SU-DHL-6 (cell line): ENCODE measurements around the gene CNPPD1.

ENCODE experiments used
- H2AFZ ChIP-seq: fragments of 200-600 bp; sonication (generic); 2 replicates; pipeline ENCODE4 v1.6.1; 2014; ENCODE audit warnings: low read depth, mild to moderate bottlenecking, moderate library complexity, mixed read lengths, antibody characterized with exemption, low read length; ENCODE audit not compliant: severe bottlenecking
- H3F3A ChIP-seq: fragments of 200-600 bp; shearing (Covaris generic); 2 replicates; pipeline ENCODE4 v1.6.0; 2016; ENCODE audit warnings: antibody characterized with exemption, mild to moderate bottlenecking; ENCODE audit not compliant: insufficient read depth
- H3K27ac ChIP-seq: fragments of 200-600 bp; sonication (generic); 2 replicates; pipeline ENCODE4 v1.5.1; 2016; ENCODE audit warnings: low read depth, mild to moderate bottlenecking, low read length, moderate library complexity, mixed read lengths
- H3K27me3 ChIP-seq: fragments of 200-600 bp; sonication (generic), shearing (Covaris generic); 2 replicates; pipeline ENCODE4 v1.6.0; 2014; ENCODE audit warnings: mild to moderate bottlenecking, low read length
- H3K36me3 ChIP-seq: fragments of 200-600 bp; sonication (generic); 2 replicates; pipeline ENCODE4 v1.6.1; 2014; ENCODE audit warnings: mild to moderate bottlenecking, low read length, mixed read lengths
- H3K4me2 ChIP-seq: fragments of 300-600, 200-600 bp; shearing (Covaris generic), sonication (generic); 2 replicates; pipeline ENCODE4 v1.6.0; 2014; ENCODE audit warnings: low read length, low read depth, mild to moderate bottlenecking; ENCODE audit not compliant: poor library complexity, severe bottlenecking
- H3K4me3 ChIP-seq: fragments of 200-600 bp; sonication (generic); 2 replicates; pipeline ENCODE4 v1.5.1; 2014; ENCODE audit warnings: antibody characterized with exemption, low read length, mild to moderate bottlenecking, mixed read lengths; ENCODE audit not compliant: insufficient read depth, poor library complexity, severe bottlenecking
- H3K79me2 ChIP-seq: fragments of 200-600 bp; sonication (generic); 2 replicates; pipeline ENCODE4 v1.6.1; 2014; ENCODE audit warnings: mild to moderate bottlenecking, low read length, moderate library complexity; ENCODE audit not compliant: insufficient read depth
- H3K9ac ChIP-seq: fragments of 200-600 bp; sonication (generic); 2 replicates; pipeline ENCODE4 v1.7.0; 2014; ENCODE audit warnings: mild to moderate bottlenecking, low read length
- H3K9me2 ChIP-seq: fragments of 200-600 bp; sonication (generic); replicated peaks from 2 replicates; pipeline ENCODE4 v1.6.1; 2014; ENCODE audit warnings: low read length; ENCODE audit not compliant: insufficient read depth
- H3K9me3 ChIP-seq: fragments of 200-600 bp; sonication (generic); 2 replicates; pipeline ENCODE4 v1.6.1; 2014; ENCODE audit warnings: low read length, mixed read lengths; ENCODE audit not compliant: insufficient read depth
- H4K20me1 ChIP-seq: fragments of 200-600 bp; sonication (generic); 2 replicates; pipeline ENCODE4 v1.6.1; 2014; ENCODE audit warnings: low read depth, mild to moderate bottlenecking, antibody characterized with exemption, low read length, moderate library complexity, mixed read lengths
- EZH2phosphoT487 ChIP-seq: fragments of 200-600 bp; sonication (generic), shearing (Covaris generic); conservative IDR thresholded peaks from 2 replicates; pipeline ENCODE4 v1.6.1; 2018; ENCODE audit warnings: mild to moderate bottlenecking, antibody characterized with exemption, low read length, moderate library complexity, mixed read lengths
- TF ChIP-seq, protein P1 (sequence below): fragments of 200-600 bp; sonication (generic); IDR thresholded peaks from one replicate; pipeline ENCODE4 v1.5.1; 2017; ENCODE audit warnings: antibody characterized with exemption, mild to moderate bottlenecking, low read length, moderate library complexity; ENCODE audit not compliant: insufficient read depth, poor library complexity, severe bottlenecking

CNPPD1 gene

DNA sequence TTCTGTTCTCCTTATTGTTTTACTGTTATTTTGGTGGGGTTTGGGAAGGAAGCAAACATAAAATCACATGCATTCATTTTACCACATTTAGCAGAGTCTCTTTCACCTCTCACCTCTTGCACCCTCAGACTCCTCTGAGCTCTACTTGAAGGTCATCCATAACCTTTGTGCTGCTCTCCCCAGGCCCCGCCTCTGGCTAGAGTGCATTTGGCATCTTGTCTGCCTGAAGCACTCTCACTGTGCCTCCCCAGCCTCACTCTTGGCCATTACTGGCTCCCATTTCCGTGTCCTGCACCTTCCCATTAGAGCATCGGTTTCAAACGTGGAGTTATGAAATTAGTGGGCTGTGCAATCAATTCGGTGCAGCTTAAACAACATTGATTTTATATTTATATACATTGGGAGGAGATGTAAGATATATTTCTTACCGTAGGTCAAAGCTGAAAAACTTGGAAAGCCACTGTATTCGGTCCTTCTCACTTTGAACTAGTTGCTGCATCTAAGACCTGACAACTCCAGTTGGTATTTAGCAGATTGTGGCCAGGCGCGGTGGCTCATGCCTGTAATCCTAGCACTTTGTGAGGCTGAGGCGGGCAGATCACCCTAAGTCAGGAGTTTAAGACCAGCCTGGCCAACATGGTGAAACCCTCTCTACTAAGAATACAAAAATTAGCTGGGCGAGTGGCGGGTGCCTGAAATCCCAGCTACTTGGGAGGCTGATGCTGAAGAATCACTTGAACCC is 22.9 kb upstream of the CNPPD1 start:
- H3K4me3 ChIP-seq, result no peak overlapping the region
- no peak for TF ChIP-seq EZH2phosphoT487
- TF ChIP-seq, protein P1, sequence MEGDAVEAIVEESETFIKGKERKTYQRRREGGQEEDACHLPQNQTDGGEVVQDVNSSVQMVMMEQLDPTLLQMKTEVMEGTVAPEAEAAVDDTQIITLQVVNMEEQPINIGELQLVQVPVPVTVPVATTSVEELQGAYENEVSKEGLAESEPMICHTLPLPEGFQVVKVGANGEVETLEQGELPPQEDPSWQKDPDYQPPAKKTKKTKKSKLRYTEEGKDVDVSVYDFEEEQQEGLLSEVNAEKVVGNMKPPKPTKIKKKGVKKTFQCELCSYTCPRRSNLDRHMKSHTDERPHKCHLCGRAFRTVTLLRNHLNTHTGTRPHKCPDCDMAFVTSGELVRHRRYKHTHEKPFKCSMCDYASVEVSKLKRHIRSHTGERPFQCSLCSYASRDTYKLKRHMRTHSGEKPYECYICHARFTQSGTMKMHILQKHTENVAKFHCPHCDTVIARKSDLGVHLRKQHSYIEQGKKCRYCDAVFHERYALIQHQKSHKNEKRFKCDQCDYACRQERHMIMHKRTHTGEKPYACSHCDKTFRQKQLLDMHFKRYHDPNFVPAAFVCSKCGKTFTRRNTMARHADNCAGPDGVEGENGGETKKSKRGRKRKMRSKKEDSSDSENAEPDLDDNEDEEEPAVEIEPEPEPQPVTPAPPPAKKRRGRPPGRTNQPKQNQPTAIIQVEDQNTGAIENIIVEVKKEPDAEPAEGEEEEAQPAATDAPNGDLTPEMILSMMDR, result no peak
- no peaks in the 10 kb centered on the region for H3K27me3 ChIP-seq
- no peak overlapping the region for H3K4me2 ChIP-seq
- no peak overlapping the region for H2AFZ ChIP-seq
- H3K27ac ChIP-seq, result no peak overlapping the region
- no peak overlapping the region for H3K9ac ChIP-seq
- H3K9me2 ChIP-seq, result no peaks in the 10 kb centered on the region
- H3K9me3 ChIP-seq, result no peaks in the 10 kb centered on the region
- no peaks in the 10 kb centered on the region for H3F3A ChIP-seq
- H4K20me1 ChIP-seq, result no peaks in the 10 kb centered on the region
- H3K79me2 ChIP-seq, result no peaks in the 10 kb centered on the region
- no peaks in the 10 kb centered on the region for H3K36me3 ChIP-seq

DNA sequence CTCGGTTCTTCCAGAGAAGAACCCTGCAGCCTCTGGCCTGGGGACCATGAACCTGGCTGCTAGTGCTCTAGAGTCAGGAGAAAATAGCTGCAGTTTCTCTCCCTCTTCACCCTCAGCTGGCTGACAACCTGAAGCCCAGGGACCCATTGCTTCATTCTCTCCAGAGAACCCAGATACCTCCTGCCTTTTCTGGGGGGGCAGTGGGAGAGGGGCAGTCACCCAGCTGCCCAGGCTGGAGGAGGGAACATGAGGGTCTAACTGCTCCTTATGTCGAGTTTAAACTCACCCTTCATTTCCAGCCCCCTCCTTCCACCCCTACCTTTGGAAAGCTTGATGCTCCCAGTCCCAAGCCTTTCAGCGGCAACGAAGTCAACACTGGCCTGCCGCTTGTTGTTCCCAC is 22.2 kb upstream of the CNPPD1 start:
- no peak overlapping the region for H3K9ac ChIP-seq
- H3K36me3 ChIP-seq, result no peaks in the 10 kb centered on the region
- no peak overlapping the region for H3K4me3 ChIP-seq
- no peak overlapping the region for H3K4me2 ChIP-seq
- H3K27ac ChIP-seq, result no peak overlapping the region
- H3F3A ChIP-seq, result no peaks in the 10 kb centered on the region
- H3K9me2 ChIP-seq, result no peaks in the 10 kb centered on the region
- H3K79me2 ChIP-seq, result no peaks in the 10 kb centered on the region
- H3K9me3 ChIP-seq, result no peaks in the 10 kb centered on the region
- no peaks in the 10 kb centered on the region for H4K20me1 ChIP-seq
- TF ChIP-seq, protein P1, result no peak
- no peak for TF ChIP-seq EZH2phosphoT487
- H2AFZ ChIP-seq, result no peak overlapping the region
- H3K27me3 ChIP-seq, result no peaks in the 10 kb centered on the region

DNA sequence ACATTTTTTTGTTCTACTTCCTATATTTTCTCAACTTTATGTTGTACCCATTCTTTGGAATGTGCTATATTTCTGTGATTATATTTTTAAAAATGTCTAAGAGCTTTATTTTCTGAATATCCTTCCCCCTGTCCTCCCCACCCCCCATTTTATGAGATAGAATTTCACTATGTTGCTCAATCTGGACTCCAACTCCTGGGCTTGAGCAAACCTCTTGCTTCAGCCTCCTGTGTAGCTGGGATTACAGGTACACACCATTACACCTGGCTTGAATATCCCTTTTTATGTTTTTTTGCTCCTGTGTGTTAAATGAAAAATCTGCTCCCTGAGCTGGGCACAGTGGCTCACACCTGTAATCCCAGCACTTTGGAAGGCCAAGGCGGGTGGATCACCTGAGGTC is 20.7 kb upstream of the CNPPD1 start:
- Histone ChIP-seq H3K27me3 (no peaks in the 10 kb centered on the region; the same call in 1 of the 2 replicates), H3K9me3 (no peaks in the 10 kb centered on the region), H3K4me3 (no peak overlapping the region), H3F3A (no peaks in the 10 kb centered on the region), H4K20me1 (no peaks in the 10 kb centered on the region), H3K9ac (no peak overlapping the region), H3K9me2 (no peaks in the 10 kb centered on the region), H3K36me3 (no peaks in the 10 kb centered on the region), H3K4me2 (no peak overlapping the region), H3K79me2 (no peaks in the 10 kb centered on the region), H2AFZ (no peak overlapping the region), H3K27ac (no peak overlapping the region)
- TF ChIP-seq, protein P1, result no peak
- no peak for TF ChIP-seq EZH2phosphoT487
